Measurements from ENCODE around the gene ZFYVE16. TPM values are rescaled to one million over a fixed set of nuclear protein-coding genes. Genes with fewer than 3 reads are reported as not detected.

ZFYVE16 gene
- total and polyA plus RNA-seq, 12 donors, result 8.3 to 52.6 (median 42.8) TPM

DNA sequence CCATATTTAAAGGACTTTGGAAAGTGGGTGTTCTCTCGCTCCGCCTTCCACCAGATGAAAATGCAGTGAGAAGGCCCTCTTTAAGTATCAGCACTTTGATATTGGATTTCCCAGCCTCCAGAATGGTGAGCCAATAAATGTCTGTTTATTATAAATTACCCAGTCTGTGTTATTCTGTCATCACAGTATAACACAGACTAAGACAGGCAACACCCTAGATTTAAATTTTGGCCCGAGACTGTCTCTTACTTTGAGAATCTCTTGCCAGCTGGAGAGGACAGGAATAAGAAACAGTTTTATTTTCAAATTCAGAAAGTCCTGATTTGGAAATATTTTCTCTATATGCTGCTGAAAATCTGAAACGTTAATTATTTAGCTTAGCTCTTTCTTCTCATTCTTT, 101.5 kb downstream of the ZFYVE16 start:
- no peaks in the 10 kb centered on the region for H3K9me3 ChIP-seq
- H3K36me3 ChIP-seq, result peaks cover 0 to 12% (median 0%) of the 10 kb centered on the region in 9 donors
- no peaks in the 10 kb centered on the region for H3K4me1 ChIP-seq
- no peak overlapping the region for H3K4me3 ChIP-seq
- H3K27me3 ChIP-seq, result no peaks in the 10 kb centered on the region
- TF ChIP-seq, protein P1, sequence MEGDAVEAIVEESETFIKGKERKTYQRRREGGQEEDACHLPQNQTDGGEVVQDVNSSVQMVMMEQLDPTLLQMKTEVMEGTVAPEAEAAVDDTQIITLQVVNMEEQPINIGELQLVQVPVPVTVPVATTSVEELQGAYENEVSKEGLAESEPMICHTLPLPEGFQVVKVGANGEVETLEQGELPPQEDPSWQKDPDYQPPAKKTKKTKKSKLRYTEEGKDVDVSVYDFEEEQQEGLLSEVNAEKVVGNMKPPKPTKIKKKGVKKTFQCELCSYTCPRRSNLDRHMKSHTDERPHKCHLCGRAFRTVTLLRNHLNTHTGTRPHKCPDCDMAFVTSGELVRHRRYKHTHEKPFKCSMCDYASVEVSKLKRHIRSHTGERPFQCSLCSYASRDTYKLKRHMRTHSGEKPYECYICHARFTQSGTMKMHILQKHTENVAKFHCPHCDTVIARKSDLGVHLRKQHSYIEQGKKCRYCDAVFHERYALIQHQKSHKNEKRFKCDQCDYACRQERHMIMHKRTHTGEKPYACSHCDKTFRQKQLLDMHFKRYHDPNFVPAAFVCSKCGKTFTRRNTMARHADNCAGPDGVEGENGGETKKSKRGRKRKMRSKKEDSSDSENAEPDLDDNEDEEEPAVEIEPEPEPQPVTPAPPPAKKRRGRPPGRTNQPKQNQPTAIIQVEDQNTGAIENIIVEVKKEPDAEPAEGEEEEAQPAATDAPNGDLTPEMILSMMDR (IDR thresholded peaks at IDR 0.05), result no peak
- WGBS, 2 donors, result 87 to 94% methylated on average over 4 of the region's 4 CpGs
- ATAC-seq, result no peak
- intact Hi-C loops (cut with DNase I), result no loop called here
- H3K27ac ChIP-seq, result no peak overlapping the region
- DNase-seq, result no peak

DNA sequence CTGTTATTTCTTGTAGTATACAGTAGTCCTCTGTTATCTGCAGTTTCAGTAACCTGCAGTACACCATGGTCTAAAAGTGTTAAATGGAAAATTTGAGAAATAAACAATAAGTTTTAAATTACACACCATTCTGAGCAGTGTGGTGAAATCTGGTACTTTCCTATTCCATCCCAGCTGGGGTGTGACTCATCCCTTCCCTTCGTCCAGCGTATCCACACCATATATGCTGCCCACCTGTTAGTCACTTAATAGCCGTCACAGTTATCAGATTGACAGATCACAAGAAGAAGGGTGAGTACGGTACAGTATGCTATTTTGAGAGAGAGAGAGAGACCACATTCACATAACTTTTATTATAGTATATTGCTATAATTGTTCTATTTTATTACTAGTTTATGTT, 109.0 kb downstream of the ZFYVE16 start:
- 85 to 88% methylated on average over 4 of the region's 4 CpGs for WGBS, 2 donors
- DNase-seq (no peak), ATAC-seq (no peak)
- Histone ChIP-seq H3K4me1 (no peaks in the 10 kb centered on the region), H3K9me3 (no peaks in the 10 kb centered on the region), H3K27ac (no peak overlapping the region), H3K36me3 (peaks cover 0 to 46% (median 0%) of the 10 kb centered on the region in 9 donors), H3K4me3 (no peak overlapping the region), H3K27me3 (no peaks in the 10 kb centered on the region)
- intact Hi-C loops (cut with DNase I), result no loop called here
- TF ChIP-seq, protein P1 (IDR thresholded peaks at IDR 0.05), result no peak

Other genes with a start within 250 kb of the ZFYVE16 start
- gene SERINC5, start 152.0 kb upstream of the ZFYVE16 start, total RNA-seq, result 10 to 100 TPM; 13.2 to 21.9 (median 15.8) TPM
- 1 to 10 TPM; 2.3 to 2.7 TPM for gene SERINC5, start 152.0 kb upstream of the ZFYVE16 start, polyA plus RNA-seq
- not detected for gene SPZ1, start 88.1 kb upstream of the ZFYVE16 start, total RNA-seq
- not detected for gene SPZ1, start 88.1 kb upstream of the ZFYVE16 start, polyA plus RNA-seq
- gene FAM151B, start 80.0 kb downstream of the ZFYVE16 start, total RNA-seq, result 1 to 10 TPM; 1.3 to 2.8 (median 1.4) TPM
- gene FAM151B, start 80.0 kb downstream of the ZFYVE16 start, polyA plus RNA-seq, result under 1 TPM; 0.39 to 0.88 TPM
- gene ANKRD34B, start 162.2 kb downstream of the ZFYVE16 start, total RNA-seq, result under 1 TPM in 1 of 10 donors, not detected in 9; 0.13 TPM
- not detected for gene ANKRD34B, start 162.2 kb downstream of the ZFYVE16 start, polyA plus RNA-seq
- gene MSH3, start 246.6 kb downstream of the ZFYVE16 start, total RNA-seq, result 10 to 100 TPM in 8 of 10 donors, 1 to 10 TPM in 2; 8.0 to 15.1 (median 12.0) TPM
- 1 to 10 TPM; 2.6 TPM for gene MSH3, start 246.6 kb downstream of the ZFYVE16 start, polyA plus RNA-seq
- 10 to 100 TPM in 5 of 10 donors, 1 to 10 TPM in 5; 4.3 to 19.6 (median 10.1) TPM for gene DHFR, start 246.9 kb downstream of the ZFYVE16 start, total RNA-seq
- gene DHFR, start 246.9 kb downstream of the ZFYVE16 start, polyA plus RNA-seq, result 1 to 10 TPM; 4.1 to 9.9 TPM

Data from heart right ventricle (tissue), 16 donors.